GM12878 (cell line): ENCODE data around the gene CFAP70. TPM values are rescaled to one million over a fixed set of nuclear protein-coding genes. Genes with fewer than 3 reads are reported as not detected.

Source experiments
- ATAC-seq: fragments of 200-7000 bp; cut with Tn5 transposase; 3 replicates; pipeline ENCODE4 v1.9.1; 2020; ENCODE audit warnings: mild to moderate bottlenecking, moderate library complexity
- BruUV-seq: library from RNA; stranded (reverse); fragments of 400-500 nt; replicated peaks from 2 replicates; lab custom pipeline; 2021; lab: Mats Ljungman, UMichigan
- CTCF ChIA-PET: fragments of 300-600 bp; sonication (Branson Sonifier 250); formaldehyde crosslinking; extraction: SDS; loops from one replicate; lab custom pipeline; 2021; ENCODE audit warnings: inconsistent platforms; lab: Yijun Ruan, JAX
- POLR2A ChIA-PET: fragments of 350-600 bp; formaldehyde crosslinking; extraction: SDS; loops from one replicate; lab custom pipeline; 2021; ENCODE audit warnings: inconsistent platforms; lab: Charles Lee
- RAD21 ChIA-PET: fragments of 300-600 bp; sonication (Branson Sonifier 250); formaldehyde crosslinking; loops from one replicate; lab custom pipeline; 2023; ENCODE audit warnings: antibody characterized with exemption; ENCODE audit not compliant: unreplicated experiment; lab: Charles Lee
- SMC1A ChIA-PET: fragments of 300-600 bp; sonication (Branson Sonifier 250); formaldehyde crosslinking; loops from one replicate; lab custom pipeline; 2023; ENCODE audit not compliant: unreplicated experiment, uncharacterized antibody; lab: Charles Lee
- DNase-seq: peaks from one replicate; pipeline ENCODE4 v3.0.0-alpha.2; 2011; ENCODE audit warnings: low read depth, low spot score
- FAIRE-seq: peaks from 3 replicates; lab custom pipeline; 2011; peaks lifted over from hg19 to GRCh38; lab: Jason Lieb, UNC
- H2AFZ ChIP-seq: 2 replicates; pipeline ENCODE4 v1.6.0; 2011; ENCODE audit warnings: low read depth, low read length, control low read depth; ENCODE audit not compliant: control insufficient read depth
- H3K27ac ChIP-seq: 2 replicates; pipeline ENCODE4 v1.5.1; 2011; ENCODE audit warnings: control low read depth; ENCODE audit not compliant: control insufficient read depth, insufficient read depth
- H3K27me3 ChIP-seq, 2 experiments: replicated peaks in 1 of 2; 2 replicates each; pipeline versions ENCODE4 v1.6.0 to v1.6.1; 2011; ENCODE audit warnings: low read length in 1 of 2; ENCODE audit not compliant: control insufficient read depth in 2 of 2, insufficient read depth in 2 of 2
- H3K36me3 ChIP-seq, 2 experiments: 2 replicates each; pipeline ENCODE4 v1.5.1; 2011; ENCODE audit warnings: low read length in 1 of 2; ENCODE audit not compliant: control insufficient read depth in 2 of 2, insufficient read depth in 2 of 2
- H3K4me1 ChIP-seq: 2 replicates; pipeline ENCODE4 v1.6.1; 2011; ENCODE audit warnings: mild to moderate bottlenecking, low read length, moderate library complexity, mixed read lengths; ENCODE audit not compliant: control insufficient read depth, insufficient read depth
- H3K4me2 ChIP-seq: 2 replicates; pipeline ENCODE4 v1.6.0; 2011; ENCODE audit warnings: control low read depth; ENCODE audit not compliant: control insufficient read depth, insufficient read depth
- H3K4me3 ChIP-seq: fragments of 200-600 bp; sonication (generic); 2 replicates; pipeline ENCODE4 v1.5.1; 2016
- H3K79me2 ChIP-seq: 2 replicates; pipeline ENCODE4 v1.6.0; 2011; ENCODE audit warnings: low read length; ENCODE audit not compliant: control insufficient read depth, insufficient read depth
- H3K9ac ChIP-seq: 2 replicates; pipeline ENCODE4 v1.8.0; 2011; ENCODE audit warnings: low read length, control low read depth, mixed read lengths; ENCODE audit not compliant: control insufficient read depth, insufficient read depth
- H3K9me3 ChIP-seq: replicated peaks from 3 replicates; pipeline ENCODE4 v1.5.1; 2011; ENCODE audit warnings: mild to moderate bottlenecking, low read length; ENCODE audit not compliant: control insufficient read depth, insufficient read depth
- H4K20me1 ChIP-seq: 2 replicates; pipeline ENCODE4 v1.6.0; 2011; ENCODE audit not compliant: control insufficient read depth, insufficient read depth
- HDAC2 ChIP-seq: fragments of 200-600 bp; sonication (generic); IDR thresholded peaks from 2 replicates; pipeline ENCODE4 v1.6.1; 2017
- IRF4 ChIP-seq: IDR thresholded peaks from 2 replicates; pipeline ENCODE4 v1.6.1; 2011; ENCODE audit warnings: low read depth, low read length
- JUND ChIP-seq: IDR thresholded peaks from 2 replicates; pipeline ENCODE4 v1.6.1; 2012; ENCODE audit warnings: low read depth, mild to moderate bottlenecking, low read length, improper control_type of control experiment, moderate library complexity
- MEF2B ChIP-seq: fragments of 450-650 bp; IDR thresholded peaks from 2 replicates; pipeline ENCODE4 v1.6.1; 2018; ENCODE audit warnings: mild to moderate bottlenecking, moderate library complexity; ENCODE audit not compliant: partially characterized antibody, poor library complexity, severe bottlenecking
- NFYA ChIP-seq: IDR thresholded peaks from 2 replicates; pipeline ENCODE4 v1.6.1; 2011; ENCODE audit warnings: low read depth, mild to moderate bottlenecking, low read length, improper control_type of control experiment, borderline replicate concordance
- SUZ12 ChIP-seq: fragments of 200-600 bp; sonication (generic); IDR thresholded peaks from one replicate; pipeline ENCODE4 v1.6.1; 2018; ENCODE audit warnings: antibody characterized with exemption, mild to moderate bottlenecking; ENCODE audit not compliant: unreplicated experiment
- ZNF207 ChIP-seq: fragments of 450-650 bp; IDR thresholded peaks from 2 replicates; pipeline ENCODE4 v1.6.1; 2014; ENCODE audit warnings: antibody characterized with exemption, mild to moderate bottlenecking, borderline replicate concordance
- ZSCAN29 ChIP-seq: fragments of 450-650 bp; IDR thresholded peaks from 2 replicates; pipeline ENCODE4 v1.6.1; 2017; ENCODE audit warnings: mild to moderate bottlenecking, moderate library complexity
- WGBS: methylation state at CpG from one replicate; pipeline ENCODE4 v1.1.6; 2016; ENCODE audit warnings: low lambda C conversion rate; ENCODE audit not compliant: insufficient replicate concordance, insufficient coverage; ENCODE audit errors: missing lambda C conversion rate; 5-methylcytosine and 5-hydroxymethylcytosine counted together
- in situ Hi-C: fragments of 300-500 bp; cut with MboI; formaldehyde crosslinking; loops from 9 replicates; pipeline ENCODE4 v1.14.3; 2018; ENCODE audit warnings: mixed read lengths
- intact Hi-C: fragments of 100-400 bp; cut with micrococcal nuclease; formaldehyde crosslinking; loops from one replicate; pipeline ENCODE4 v1.14.2; 2022; ENCODE audit not compliant: unreplicated experiment
- polyA plus RNA-seq, 11 experiments: library from polyadenylated mRNA; depleted of rRNA in 4 of 11; unstranded in 6 of 11; stranded (reverse) in 5 of 11; fragments of >200 nt; fragmentation: Nextera tagmentation in 4 of 11; fragmentation: Illumina TruSeq in 1 of 11; extraction: Ambion mirVana in 4 of 11; extraction: Trizol in 1 of 11; gene quantifications; 1 replicate in 1 of 11; 2 replicates in 10 of 11; pipeline versions ENCODE4 v1.2.1 to v1.2.3, GENCODE V29; 2011 to 2016; ENCODE audit warnings: inconsistent platforms in 2 of 11, missing spikeins in 2 of 11, low read depth in 1 of 11
- total RNA-seq, 4 experiments: library from RNA; depleted of rRNA in 3 of 4; stranded (reverse); fragments of >200 nt in 3 of 4; fragmentation: Illumina TruSeq in 1 of 4; extraction: Trizol in 1 of 4; gene quantifications; 2 replicates each; pipeline versions ENCODE4 v1.2.1 to v1.2.3, GENCODE V29; 2013 to 2021
- TF ChIP-seq, protein P1 (sequence below): fragments of 450-650 bp; IDR thresholded peaks from 2 replicates; pipeline ENCODE4 v1.6.1; 2017; ENCODE audit warnings: mild to moderate bottlenecking
- TF ChIP-seq, protein P2 (sequence below): IDR thresholded peaks from 2 replicates; pipeline ENCODE4 v1.6.1; 2011; ENCODE audit warnings: mild to moderate bottlenecking, low read depth, low read length, moderate library complexity; ENCODE audit not compliant: insufficient replicate concordance

The CFAP70 gene
- total and polyA plus RNA-seq, 10 of the 15 experiments (the other 5 are each of a cell fraction or from before 2014, with no cell fraction given), result 0.21 to 1.1 (median 0.42) TPM

DNA sequence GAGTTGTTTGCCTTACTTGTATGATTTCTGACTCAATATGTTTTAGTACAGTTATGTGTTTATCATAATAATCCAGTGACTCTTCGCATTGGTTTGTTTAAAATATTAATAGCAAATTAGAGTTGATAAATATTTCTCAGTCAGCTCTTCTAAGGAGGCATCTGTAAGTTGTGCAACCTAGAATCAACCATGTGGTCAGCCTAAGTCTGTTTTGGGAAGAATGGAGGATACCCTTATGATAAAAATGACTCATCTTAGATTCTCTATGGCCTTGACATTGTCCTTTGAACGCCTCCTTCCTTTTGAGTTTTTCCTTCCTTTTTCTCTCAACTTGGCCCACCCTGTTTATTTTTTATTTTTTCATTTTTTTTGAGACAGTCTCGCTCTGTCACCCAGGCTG lies 130.4 kb downstream of the CFAP70 start:
- TF ChIP-seq NFYA (no peak), ZSCAN29 (no peak), SUZ12 (no peak), HDAC2 (no peak), ZNF207 (no peak), JUND (no peak), MEF2B (no peak), IRF4 (no peak)
- TF ChIP-seq, protein P1, sequence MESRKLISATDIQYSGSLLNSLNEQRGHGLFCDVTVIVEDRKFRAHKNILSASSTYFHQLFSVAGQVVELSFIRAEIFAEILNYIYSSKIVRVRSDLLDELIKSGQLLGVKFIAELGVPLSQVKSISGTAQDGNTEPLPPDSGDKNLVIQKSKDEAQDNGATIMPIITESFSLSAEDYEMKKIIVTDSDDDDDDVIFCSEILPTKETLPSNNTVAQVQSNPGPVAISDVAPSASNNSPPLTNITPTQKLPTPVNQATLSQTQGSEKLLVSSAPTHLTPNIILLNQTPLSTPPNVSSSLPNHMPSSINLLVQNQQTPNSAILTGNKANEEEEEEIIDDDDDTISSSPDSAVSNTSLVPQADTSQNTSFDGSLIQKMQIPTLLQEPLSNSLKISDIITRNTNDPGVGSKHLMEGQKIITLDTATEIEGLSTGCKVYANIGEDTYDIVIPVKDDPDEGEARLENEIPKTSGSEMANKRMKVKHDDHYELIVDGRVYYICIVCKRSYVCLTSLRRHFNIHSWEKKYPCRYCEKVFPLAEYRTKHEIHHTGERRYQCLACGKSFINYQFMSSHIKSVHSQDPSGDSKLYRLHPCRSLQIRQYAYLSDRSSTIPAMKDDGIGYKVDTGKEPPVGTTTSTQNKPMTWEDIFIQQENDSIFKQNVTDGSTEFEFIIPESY, result no peak
- TF ChIP-seq, protein P2, sequence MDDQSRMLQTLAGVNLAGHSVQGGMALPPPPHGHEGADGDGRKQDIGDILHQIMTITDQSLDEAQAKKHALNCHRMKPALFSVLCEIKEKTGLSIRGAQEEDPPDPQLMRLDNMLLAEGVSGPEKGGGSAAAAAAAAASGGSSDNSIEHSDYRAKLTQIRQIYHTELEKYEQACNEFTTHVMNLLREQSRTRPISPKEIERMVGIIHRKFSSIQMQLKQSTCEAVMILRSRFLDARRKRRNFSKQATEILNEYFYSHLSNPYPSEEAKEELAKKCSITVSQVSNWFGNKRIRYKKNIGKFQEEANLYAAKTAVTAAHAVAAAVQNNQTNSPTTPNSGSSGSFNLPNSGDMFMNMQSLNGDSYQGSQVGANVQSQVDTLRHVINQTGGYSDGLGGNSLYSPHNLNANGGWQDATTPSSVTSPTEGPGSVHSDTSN, result no peak
- no peak overlapping the region for H3K4me3 ChIP-seq
- no peaks in the 10 kb centered on the region for H3K9me3 ChIP-seq
- ChIA-PET SMC1A (no interaction called here), RAD21 (no interaction called here), POLR2A (no interaction called here), CTCF (interaction anchor here (2.4 kb wide), 1 partner anchor 15 kb away, joined by 5 read pairs; no protein-coding TSS in a partner anchor)
- no peaks in the 10 kb centered on the region for H4K20me1 ChIP-seq
- in situ Hi-C loops (no loop called here), intact Hi-C loops (no loop called here)
- FAIRE-seq (no peak), DNase-seq (no peak), ATAC-seq (no peak)
- H3K36me3 ChIP-seq, result peaks cover 2 to 8% of the 10 kb centered on the region in 2 experiments; a peak in 3 of 4 replicates
- no peaks in the 10 kb centered on the region for H3K79me2 ChIP-seq
- no peak overlapping the region for H3K27ac ChIP-seq
- BruUV-seq, result no TSS peak
- H2AFZ ChIP-seq, result no peak overlapping the region
- WGBS, result 78% methylated on average over 2 of the region's 3 CpGs
- H3K4me1 ChIP-seq, result no peaks in the 10 kb centered on the region
- no peaks in the 10 kb centered on the region for H3K27me3 ChIP-seq
- no peak overlapping the region for H3K4me2 ChIP-seq
- no peak overlapping the region for H3K9ac ChIP-seq
